GM18868 (cell line): ENCODE data around the gene PBX4.

Source experiments
- ATAC-seq: cut with Tn5 transposase; IDR thresholded peaks from one replicate; pipeline ENCODE4 v1.9.1; 2021; ENCODE audit warnings: mild to moderate bottlenecking, moderate library complexity; ENCODE audit not compliant: unreplicated experiment

PBX4 gene

DNA sequence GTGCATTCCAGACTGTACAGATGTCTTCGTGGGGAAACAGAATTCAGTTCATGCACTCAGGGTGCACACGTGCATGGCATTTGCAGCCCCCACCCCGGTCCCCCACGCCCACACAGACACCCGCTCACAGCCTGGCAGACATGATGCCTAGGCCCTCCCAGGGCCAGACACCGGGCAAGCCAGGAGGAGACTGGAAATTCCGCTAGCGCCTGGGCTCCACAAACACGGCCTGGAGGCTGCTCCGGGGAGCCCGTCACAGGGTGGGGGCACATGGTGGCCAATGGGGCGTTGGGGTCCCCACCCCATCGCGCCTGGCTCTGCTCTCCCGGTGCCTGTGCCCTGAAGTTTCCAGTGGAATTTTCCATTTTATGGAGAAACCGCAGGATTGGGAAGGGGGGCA lies 76.9 kb downstream of the PBX4 start:
- no peak for ATAC-seq

- ATAC-seq = no peak
Observed at GRCh38 chr19:19540715-19541515, 77.6 kb downstream of the PBX4 start.

DNA sequence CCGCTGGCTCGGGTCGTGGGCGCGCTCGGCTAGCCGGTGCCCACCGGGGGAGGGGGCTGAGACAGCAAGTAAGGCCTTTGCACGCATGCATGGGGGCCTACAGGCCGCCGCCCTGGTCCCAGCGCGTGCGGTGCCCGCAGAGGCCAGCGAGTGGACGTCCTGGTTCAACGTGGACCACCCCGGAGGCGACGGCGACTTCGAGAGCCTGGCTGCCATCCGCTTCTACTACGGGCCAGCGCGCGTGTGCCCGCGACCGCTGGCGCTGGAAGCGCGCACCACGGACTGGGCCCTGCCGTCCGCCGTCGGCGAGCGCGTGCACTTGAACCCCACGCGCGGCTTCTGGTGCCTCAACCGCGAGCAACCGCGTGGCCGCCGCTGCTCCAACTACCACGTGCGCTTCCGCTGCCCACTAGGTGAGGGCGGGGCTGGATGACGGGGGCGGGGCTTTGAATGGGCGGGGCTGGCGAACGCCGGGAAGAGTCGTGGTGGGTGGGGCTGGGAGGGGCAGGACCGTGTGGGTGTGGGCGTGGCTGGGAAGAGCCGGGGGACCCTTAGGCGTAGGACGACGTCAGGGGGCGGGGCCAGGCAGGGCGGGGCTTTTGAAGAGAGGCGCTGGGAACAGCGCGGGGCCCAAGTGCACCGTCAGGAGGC lies 78.3 kb downstream of the PBX4 start:
- ATAC-seq = no peak

GRCh38 chr19:19539698-19540063 lies 78.8 kb downstream of the PBX4 start:
- no peak for ATAC-seq

DNA sequence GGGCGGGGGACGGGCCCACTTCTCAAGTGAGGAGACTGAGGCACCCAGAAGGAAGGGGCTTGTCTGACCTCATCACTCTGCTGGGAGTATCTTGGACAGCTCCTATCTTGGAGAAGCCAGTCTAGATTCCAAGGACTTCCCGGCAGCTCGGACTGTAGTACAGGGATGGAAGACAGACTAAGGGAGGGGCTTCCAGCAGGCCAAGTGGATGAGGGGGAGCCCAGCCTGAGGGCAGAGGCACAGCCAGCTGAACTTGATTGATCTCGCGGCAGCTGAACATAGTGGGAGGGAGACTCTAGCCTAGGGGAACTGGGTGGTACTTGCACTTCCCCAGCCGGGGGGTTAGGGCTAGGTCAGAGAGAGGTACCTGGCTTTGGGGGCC lies 79.7 kb downstream of the PBX4 start:
- no peak for ATAC-seq

DNA sequence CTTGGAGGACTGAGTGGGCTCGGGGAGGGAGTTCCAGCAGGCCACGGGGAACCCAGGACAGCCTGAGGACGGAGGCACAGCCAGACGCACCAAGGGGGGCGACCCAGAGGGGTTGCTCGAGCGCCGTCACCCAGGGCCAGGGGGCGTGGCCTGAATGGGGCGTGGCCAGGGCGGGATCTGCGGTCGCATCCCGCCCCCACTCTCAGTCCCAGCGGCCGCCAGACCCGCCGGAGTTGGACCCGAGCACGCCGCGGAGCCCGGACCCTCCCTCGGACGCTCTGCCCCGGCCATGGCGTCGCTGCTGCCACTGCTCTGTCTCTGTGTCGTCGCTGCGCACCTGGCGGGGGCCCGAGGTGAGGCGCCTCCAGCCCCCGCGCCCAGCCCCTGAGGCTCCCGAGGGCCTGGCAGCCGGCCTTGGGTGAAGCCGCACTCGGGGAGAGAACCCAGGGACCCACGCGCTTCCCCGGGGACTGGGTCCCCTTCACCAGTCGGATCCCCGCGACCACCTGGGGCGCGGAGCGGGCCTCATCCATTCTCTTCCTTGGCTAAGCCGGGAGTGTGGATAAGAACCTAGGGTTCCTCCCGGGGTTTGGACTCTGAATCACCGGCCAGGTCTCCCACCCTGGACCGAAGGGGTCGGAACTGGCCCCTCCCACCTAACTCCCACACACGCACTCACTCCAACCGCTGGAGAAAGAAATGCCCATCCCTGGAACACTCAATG lies 80.3 kb downstream of the PBX4 start, which contains the start of gene CILP2:
CILP2 (plus strand) TSS at position 205 of the 724 bp plus-strand sequence; CDS start at position 290, 85 bp downstream.
- no peak for ATAC-seq

- ATAC-seq = no peak
Observed at GRCh38 chr19:19537075-19538048, 81.1 kb downstream of the PBX4 start.

GRCh38 chr19:19535311-19536191 lies 82.9 kb downstream of the PBX4 start:
- no peak for ATAC-seq

DNA sequence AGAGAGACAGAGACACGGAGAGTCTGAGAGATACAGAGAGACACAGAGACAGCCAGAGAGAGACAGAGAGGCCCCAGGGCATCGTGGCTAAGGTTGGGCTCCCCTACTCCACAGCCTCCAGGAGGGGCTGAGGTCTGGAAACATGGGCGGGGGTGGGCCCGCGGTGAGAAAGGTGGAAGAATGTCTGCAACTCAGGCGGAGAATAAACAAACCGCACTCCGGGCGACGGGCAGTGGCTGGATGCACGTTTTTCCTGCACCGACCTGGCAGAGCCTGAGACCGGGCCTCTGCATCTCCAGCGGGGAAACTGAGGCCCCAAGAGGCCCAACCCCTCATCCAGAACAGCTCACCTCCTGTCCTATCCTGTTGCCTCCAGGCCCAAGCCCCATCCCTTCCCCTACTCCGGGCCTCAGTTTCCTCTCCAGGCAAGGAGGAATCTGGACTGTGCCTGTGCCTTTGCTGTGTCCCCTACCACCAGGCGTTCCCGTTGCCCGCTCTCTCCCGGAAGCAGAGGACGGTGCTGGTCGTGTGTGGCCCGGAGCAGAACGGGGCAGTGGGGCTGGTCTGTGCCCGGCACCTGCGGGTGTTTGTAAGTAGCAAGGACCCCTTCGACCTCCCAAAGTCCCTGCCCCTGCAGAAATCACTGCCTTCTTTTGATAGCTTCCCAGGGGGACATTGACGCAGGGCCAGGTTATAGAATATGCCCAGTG lies 83.8 kb downstream of the PBX4 start:
- no peak for ATAC-seq

DNA sequence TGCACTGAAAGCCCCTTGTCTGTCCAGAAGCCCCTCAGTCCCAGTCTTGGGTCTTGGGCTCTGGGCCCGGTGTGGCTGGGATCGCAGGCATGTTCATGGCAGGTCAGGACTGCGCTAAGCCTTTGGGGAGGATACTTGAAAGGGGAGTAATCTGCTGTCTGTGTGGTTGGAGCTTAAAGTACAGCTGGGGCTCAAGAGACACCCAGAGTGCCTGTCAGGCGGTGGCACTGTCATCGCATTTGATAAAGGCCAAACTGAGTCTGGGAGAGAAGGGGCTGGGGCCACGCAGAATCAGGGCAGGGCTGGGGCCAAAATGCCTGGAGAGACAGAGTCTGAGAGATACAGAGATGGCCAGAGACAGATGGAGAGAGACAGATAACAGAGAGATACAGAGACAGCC lies 84.6 kb downstream of the PBX4 start:
- ATAC-seq = no peak

- ATAC-seq = no peak
Observed at GRCh38 chr19:19532806-19533701, 85.4 kb downstream of the PBX4 start.

GRCh38 chr19:19531951-19532805 lies 86.3 kb downstream of the PBX4 start:
- ATAC-seq = peak; percentile 61

GRCh38 chr19:19530889-19531288 lies 87.6 kb downstream of the PBX4 start:
- no peak for ATAC-seq

- ATAC-seq = no peak
Observed at GRCh38 chr19:19530423-19530804, 88.1 kb downstream of the PBX4 start.

GRCh38 chr19:19529783-19530422 lies 88.6 kb downstream of the PBX4 start:
- ATAC-seq = no peak

DNA sequence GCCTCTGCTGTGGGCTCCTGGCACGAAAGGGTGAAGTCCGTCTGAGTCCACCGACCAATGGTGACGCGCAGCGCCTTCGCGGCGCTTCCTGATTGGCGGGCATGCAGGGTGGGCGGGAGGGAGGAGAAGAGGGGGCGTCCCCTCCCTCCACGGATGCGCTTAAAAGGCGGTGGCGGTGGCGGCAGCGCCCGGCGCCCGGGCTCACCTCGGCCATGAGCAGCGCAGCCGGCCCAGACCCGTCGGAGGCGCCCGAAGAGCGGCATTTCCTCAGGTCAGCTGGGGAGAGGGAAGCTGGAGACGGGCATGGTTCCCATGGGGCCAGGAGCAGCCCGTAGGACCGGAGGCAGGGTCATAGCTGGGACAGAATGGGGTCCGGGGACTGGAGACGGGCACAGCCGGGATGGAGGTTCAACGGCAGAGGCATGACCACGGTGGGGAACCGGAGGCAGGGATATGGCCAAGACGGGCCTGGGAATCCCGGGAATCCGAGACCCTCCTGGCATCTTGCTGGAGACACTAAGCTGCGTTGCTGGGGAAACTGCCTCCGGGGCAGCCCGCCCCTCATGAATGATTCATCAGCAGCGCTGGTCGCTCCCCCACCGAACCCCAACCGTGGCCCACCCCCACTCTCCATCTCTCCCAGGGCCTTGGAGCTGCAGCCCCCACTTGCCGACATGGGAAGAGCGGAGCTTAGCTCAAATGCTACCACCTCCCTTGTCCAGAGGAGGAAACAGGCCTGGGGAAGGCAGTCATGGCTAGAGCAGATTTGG lies 89.6 kb downstream of the PBX4 start, which contains the start of gene YJEFN3:
YJEFN3 (plus strand) TSS at position 191 of the 770 bp plus-strand sequence; CDS start at position 213, 22 bp downstream.
- no peak for ATAC-seq
